ENCODE measurements around the gene SNX25. TPM values are rescaled to one million over a fixed set of nuclear protein-coding genes. Genes with fewer than 3 reads are reported as not detected.

The SNX25 gene
- total RNA-seq, 1 donor from 2014 or later, result 13.9 TPM

GRCh38 chr4:185381288-185382196 lies 172.1 kb downstream of the SNX25 start:
- Mint-ChIP-seq H3K27ac (no peak overlapping the region), H3K4me3 (ENCODE audit: low read depth) (no peak overlapping the region), H3K9me3 (ENCODE audit: low read depth) (peaks cover 11% of the 10 kb centered on the region), H3K27me3 (no peaks in the 10 kb centered on the region), H3K36me3 (ENCODE audit: insufficient read depth) (peaks cover 15% of the 10 kb centered on the region), H3K4me1 (ENCODE audit: low read depth) (peaks cover 12% of the 10 kb centered on the region)
- TF ChIP-seq CTCF (IDR thresholded peaks at IDR 0.05; ENCODE audit: unreplicated experiment), result no peak
- no peak for DNase-seq (ENCODE audit: low spot score, unreplicated experiment)

- Mint-ChIP-seq H3K4me3 (ENCODE audit: low read depth) (no peak overlapping the region), H3K36me3 (ENCODE audit: insufficient read depth) (peaks cover 15% of the 10 kb centered on the region), H3K4me1 (ENCODE audit: low read depth) (peaks cover 9% of the 10 kb centered on the region), H3K27me3 (no peaks in the 10 kb centered on the region), H3K9me3 (ENCODE audit: low read depth) (peaks cover 11% of the 10 kb centered on the region), H3K27ac (no peak overlapping the region)
- TF ChIP-seq CTCF (IDR thresholded peaks at IDR 0.05; ENCODE audit: unreplicated experiment), result no peak
- DNase-seq (ENCODE audit: low spot score, unreplicated experiment), result no peak
Measured at GRCh38 chr4:185382754-185383153, 173.4 kb downstream of the SNX25 start.

- no peak for DNase-seq (ENCODE audit: low spot score, unreplicated experiment)
- Mint-ChIP-seq H3K4me1 (ENCODE audit: low read depth) (peaks cover 2% of the 10 kb centered on the region), H3K27me3 (no peaks in the 10 kb centered on the region), H3K27ac (no peak overlapping the region), H3K36me3 (ENCODE audit: insufficient read depth) (peaks cover 13% of the 10 kb centered on the region), H3K9me3 (ENCODE audit: low read depth) (peaks cover 11% of the 10 kb centered on the region), H3K4me3 (ENCODE audit: low read depth) (no peak overlapping the region)
- TF ChIP-seq CTCF (IDR thresholded peaks at IDR 0.05; ENCODE audit: unreplicated experiment), result no peak
Measured at GRCh38 chr4:185383451-185383850, 174.1 kb downstream of the SNX25 start.

GRCh38 chr4:185384061-185384460 lies 174.7 kb downstream of the SNX25 start:
- Mint-ChIP-seq H3K4me1 (ENCODE audit: low read depth) (no peaks in the 10 kb centered on the region), H3K27me3 (no peaks in the 10 kb centered on the region), H3K27ac (no peak overlapping the region)

GRCh38 chr4:185384930-185385331 lies 175.5 kb downstream of the SNX25 start:
- peaks cover 10% of the 10 kb centered on the region for H3K36me3 Mint-ChIP-seq (ENCODE audit: insufficient read depth)
- DNase-seq (ENCODE audit: low spot score, unreplicated experiment), result no peak
- no peak overlapping the region for H3K27ac Mint-ChIP-seq
- H3K4me3 Mint-ChIP-seq (ENCODE audit: low read depth), result no peak overlapping the region
- no peaks in the 10 kb centered on the region for H3K27me3 Mint-ChIP-seq
- TF ChIP-seq CTCF (IDR thresholded peaks at IDR 0.05; ENCODE audit: unreplicated experiment), result no peak
- peaks cover 11% of the 10 kb centered on the region for H3K9me3 Mint-ChIP-seq (ENCODE audit: low read depth)
- no peaks in the 10 kb centered on the region for H3K4me1 Mint-ChIP-seq (ENCODE audit: low read depth)

More at GRCh38 chr4:185384061-185384460, 174.7 kb downstream of the SNX25 start:
- H3K4me3 Mint-ChIP-seq (ENCODE audit: low read depth), result no peak overlapping the region
- no peak for TF ChIP-seq CTCF (IDR thresholded peaks at IDR 0.05; ENCODE audit: unreplicated experiment)
- H3K9me3 Mint-ChIP-seq (ENCODE audit: low read depth), result peaks cover 11% of the 10 kb centered on the region
- H3K36me3 Mint-ChIP-seq (ENCODE audit: insufficient read depth), result peaks cover 11% of the 10 kb centered on the region
- no peak for DNase-seq (ENCODE audit: low spot score, unreplicated experiment)

Measured in progenitor cell of endocrine pancreas (in vitro differentiated cells).